ENCODE measurements around the gene FCGR3A.
"Not testable (repeated sequence)": the region's sequence is repeated elsewhere in the genome, so short reads cannot be mapped to it uniquely, and the experiment has no call there.

- TF ChIP-seq REST (IDR thresholded peaks at IDR 0.05; ENCODE audit: unreplicated experiment); CTCF (conservative IDR thresholded peaks at IDR 0.05; ENCODE audit: low read depth in 2 of 2); ETS1 (IDR thresholded peaks at IDR 0.05): not testable (repeated sequence)
Observed at GRCh38 chr1:161513448-161513780, 36.2 kb downstream of the FCGR3A start.

Data from GM23338 (cell line).